ENCODE data around the gene HCFC1R1.

HCFC1R1 gene

GRCh38 chr16:2990891-2991290, 32.9 kb downstream of the HCFC1R1 start:
- TF ChIP-seq CTCF (conservative IDR thresholded peaks at IDR 0.05) = no peak
- no peak overlapping the region for H3K27ac ChIP-seq

DNA sequence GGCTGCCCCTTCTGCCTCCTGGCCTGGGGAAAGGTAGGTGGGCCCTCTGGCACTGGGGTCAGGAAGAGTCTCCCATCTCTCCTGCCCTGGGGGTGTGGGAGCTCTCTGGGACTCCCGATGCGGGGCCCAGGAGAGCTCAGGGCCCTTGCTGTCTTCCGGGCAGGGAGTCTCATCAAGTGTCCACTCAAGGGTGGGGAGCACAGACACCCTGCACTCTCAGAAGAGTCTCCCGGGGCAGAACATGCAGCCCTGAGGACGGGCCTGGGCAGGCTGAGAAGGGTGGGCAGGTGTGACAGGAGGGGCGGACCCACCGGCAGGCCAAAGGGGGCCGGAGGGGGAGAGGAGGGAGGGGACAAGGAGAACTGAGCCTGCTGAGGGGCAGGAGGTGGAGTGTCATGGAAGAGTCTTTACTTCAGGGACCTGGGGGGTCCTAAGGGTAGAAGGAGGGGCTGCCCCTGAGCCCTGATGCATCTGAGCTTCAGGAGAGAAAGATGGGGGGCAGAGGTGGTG, 35.1 kb downstream of the HCFC1R1 start:
- no peak for TF ChIP-seq CTCF (conservative IDR thresholded peaks at IDR 0.05)

DNA sequence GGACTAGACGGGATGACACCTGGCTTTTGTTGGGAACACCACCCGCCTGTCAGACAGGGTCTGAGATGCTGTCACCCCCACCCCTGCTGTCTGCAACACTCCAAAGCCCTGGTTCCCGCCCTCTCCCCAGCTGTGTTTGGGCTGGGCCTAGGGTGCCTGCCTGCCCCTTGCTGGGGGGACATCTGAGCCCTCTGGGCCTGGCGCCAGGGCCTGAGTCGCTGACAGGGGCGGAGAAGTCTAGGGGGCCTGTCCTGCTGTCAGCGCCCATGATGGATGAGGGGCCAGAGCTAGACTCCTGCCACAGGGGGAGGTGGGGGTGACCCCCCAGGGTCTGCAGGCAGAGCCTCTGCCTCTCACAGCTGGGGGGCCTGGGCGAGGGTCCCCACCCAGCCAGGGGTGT, 35.9 kb downstream of the HCFC1R1 start:
- no peak overlapping the region for H3K27ac ChIP-seq

More for the DNA sequence above, 35.1 kb downstream of the HCFC1R1 start:
- H3K27ac ChIP-seq = no peak overlapping the region

GRCh38 chr16:2987286-2987685, 36.5 kb downstream of the HCFC1R1 start:
- no peak overlapping the region for H3K27ac ChIP-seq
- TF ChIP-seq CTCF (conservative IDR thresholded peaks at IDR 0.05) = no peak

More for the DNA sequence above, 35.9 kb downstream of the HCFC1R1 start:
- TF ChIP-seq CTCF (conservative IDR thresholded peaks at IDR 0.05) = no peak

DNA sequence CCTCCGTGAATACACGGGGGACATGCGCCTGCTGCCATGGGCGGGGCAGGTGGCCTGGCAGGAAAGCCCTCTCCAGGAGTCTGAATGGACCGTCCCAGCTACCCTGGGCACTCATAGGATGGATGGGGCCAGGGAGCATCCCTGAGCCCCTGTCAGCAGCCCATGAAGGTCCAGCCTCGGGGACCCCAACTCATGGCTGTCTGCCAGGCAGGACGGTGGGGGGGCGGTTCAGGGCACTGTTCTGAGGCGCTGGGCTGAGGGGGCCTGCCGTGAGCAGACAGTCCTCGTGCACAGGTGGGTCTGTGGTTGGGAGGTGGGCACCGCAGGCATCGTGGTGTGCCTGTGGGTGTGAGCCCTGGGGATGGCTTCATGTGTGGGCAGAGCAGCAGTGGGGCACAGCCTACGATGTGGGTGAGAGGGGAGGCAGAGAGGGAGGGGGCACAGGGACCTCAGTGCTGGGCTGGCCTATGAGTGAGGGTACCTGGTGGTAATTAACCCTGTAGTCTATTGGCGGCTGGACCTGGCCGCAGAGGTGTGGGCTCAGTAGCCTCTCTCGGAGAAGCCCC, 37.0 kb downstream of the HCFC1R1 start:
- no peak overlapping the region for H3K27ac ChIP-seq
- no peak for TF ChIP-seq CTCF (conservative IDR thresholded peaks at IDR 0.05)

- TF ChIP-seq CTCF (conservative IDR thresholded peaks at IDR 0.05) = no peak
- no peak overlapping the region for H3K27ac ChIP-seq
Observed at GRCh38 chr16:2985893-2986355, 37.8 kb downstream of the HCFC1R1 start.

GRCh38 chr16:2985462-2985861, 38.3 kb downstream of the HCFC1R1 start:
- TF ChIP-seq CTCF (conservative IDR thresholded peaks at IDR 0.05) = no peak
- no peak overlapping the region for H3K27ac ChIP-seq

All from VCaP (cell line).